ENCODE measurements around the gene ZMYND10. TPM values are rescaled to one million over a fixed set of nuclear protein-coding genes. Genes with fewer than 3 reads are reported as not detected.

ZMYND10 gene
- total RNA-seq, 1 experiment from 2014 or later, result 0.74 TPM

DNA sequence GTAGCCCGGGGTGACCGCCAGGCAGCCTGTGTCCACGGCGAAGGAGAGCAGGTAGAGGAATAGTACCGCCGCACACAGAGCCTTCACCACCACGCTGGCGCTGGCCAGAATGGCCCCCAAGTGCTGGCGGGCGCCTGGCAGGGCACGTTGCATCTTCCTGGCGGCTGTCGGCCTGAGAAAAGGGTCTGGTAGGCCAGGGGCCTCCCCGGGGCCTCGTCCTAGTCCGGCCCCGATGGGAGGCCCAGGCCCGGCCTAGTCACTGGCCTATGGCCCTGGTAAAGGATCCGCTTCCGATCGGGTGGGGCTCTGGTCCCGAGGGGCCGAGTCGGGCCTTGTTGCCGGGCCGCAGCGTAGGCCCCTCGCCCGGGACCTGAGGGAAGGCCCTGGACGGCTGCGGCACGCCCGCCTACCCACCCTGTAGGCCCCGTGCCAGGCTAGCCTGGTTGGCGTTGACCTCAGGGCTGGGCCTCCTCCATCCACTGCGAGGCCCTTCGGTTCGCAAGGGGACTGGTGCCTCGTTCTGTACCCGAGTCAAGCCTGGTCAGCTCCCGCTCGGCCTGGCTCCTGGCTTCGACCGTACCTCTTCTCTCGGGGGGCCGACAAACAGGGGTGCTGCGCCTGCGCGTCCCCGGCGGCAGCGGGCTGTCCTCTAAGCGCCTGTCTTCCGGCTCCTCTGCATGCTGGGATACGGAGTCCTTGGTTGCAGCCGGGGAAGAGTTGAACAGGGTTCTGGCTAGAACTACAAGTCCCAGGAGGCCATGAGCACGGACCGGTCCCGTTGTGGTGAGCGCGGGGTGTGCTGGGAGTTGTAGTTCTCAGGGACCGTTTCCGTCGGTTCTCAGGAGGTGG lies 13.6 kb upstream of the ZMYND10 start, which contains the start of gene TMEM115 (continued):
- TF ChIP-seq TP53 (CRISPR knock-in tag; IDR thresholded peaks at IDR 0.05), result no peak
- TF ChIP-seq SMAD3 (CRISPR knock-in tag; IDR thresholded peaks at IDR 0.05; ENCODE audit: borderline replicate concordance), result peak; percentile 48; the same call in 1 of the 2 replicates
- TF ChIP-seq, protein P1, sequence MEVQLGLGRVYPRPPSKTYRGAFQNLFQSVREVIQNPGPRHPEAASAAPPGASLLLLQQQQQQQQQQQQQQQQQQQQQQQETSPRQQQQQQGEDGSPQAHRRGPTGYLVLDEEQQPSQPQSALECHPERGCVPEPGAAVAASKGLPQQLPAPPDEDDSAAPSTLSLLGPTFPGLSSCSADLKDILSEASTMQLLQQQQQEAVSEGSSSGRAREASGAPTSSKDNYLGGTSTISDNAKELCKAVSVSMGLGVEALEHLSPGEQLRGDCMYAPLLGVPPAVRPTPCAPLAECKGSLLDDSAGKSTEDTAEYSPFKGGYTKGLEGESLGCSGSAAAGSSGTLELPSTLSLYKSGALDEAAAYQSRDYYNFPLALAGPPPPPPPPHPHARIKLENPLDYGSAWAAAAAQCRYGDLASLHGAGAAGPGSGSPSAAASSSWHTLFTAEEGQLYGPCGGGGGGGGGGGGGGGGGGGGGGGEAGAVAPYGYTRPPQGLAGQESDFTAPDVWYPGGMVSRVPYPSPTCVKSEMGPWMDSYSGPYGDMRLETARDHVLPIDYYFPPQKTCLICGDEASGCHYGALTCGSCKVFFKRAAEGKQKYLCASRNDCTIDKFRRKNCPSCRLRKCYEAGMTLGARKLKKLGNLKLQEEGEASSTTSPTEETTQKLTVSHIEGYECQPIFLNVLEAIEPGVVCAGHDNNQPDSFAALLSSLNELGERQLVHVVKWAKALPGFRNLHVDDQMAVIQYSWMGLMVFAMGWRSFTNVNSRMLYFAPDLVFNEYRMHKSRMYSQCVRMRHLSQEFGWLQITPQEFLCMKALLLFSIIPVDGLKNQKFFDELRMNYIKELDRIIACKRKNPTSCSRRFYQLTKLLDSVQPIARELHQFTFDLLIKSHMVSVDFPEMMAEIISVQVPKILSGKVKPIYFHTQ (CRISPR knock-in tag; IDR thresholded peaks at IDR 0.05), result no peak
- 0 out of 2 replicates have a peak, but pooled peaks have one; percentile 29 for TF ChIP-seq RELA (CRISPR knock-in tag; IDR thresholded peaks at IDR 0.05; ENCODE audit: borderline replicate concordance)
- TF ChIP-seq, protein P2, sequence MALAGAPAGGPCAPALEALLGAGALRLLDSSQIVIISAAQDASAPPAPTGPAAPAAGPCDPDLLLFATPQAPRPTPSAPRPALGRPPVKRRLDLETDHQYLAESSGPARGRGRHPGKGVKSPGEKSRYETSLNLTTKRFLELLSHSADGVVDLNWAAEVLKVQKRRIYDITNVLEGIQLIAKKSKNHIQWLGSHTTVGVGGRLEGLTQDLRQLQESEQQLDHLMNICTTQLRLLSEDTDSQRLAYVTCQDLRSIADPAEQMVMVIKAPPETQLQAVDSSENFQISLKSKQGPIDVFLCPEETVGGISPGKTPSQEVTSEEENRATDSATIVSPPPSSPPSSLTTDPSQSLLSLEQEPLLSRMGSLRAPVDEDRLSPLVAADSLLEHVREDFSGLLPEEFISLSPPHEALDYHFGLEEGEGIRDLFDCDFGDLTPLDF (CRISPR knock-in tag; IDR thresholded peaks at IDR 0.05), result no peak
- TF ChIP-seq, protein P3, sequence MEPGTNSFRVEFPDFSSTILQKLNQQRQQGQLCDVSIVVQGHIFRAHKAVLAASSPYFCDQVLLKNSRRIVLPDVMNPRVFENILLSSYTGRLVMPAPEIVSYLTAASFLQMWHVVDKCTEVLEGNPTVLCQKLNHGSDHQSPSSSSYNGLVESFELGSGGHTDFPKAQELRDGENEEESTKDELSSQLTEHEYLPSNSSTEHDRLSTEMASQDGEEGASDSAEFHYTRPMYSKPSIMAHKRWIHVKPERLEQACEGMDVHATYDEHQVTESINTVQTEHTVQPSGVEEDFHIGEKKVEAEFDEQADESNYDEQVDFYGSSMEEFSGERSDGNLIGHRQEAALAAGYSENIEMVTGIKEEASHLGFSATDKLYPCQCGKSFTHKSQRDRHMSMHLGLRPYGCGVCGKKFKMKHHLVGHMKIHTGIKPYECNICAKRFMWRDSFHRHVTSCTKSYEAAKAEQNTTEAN (CRISPR knock-in tag; IDR thresholded peaks at IDR 0.05), result no peak
- no peak for TF ChIP-seq ZNF416 (CRISPR knock-in tag; IDR thresholded peaks at IDR 0.05)
- TF ChIP-seq, protein P4, sequence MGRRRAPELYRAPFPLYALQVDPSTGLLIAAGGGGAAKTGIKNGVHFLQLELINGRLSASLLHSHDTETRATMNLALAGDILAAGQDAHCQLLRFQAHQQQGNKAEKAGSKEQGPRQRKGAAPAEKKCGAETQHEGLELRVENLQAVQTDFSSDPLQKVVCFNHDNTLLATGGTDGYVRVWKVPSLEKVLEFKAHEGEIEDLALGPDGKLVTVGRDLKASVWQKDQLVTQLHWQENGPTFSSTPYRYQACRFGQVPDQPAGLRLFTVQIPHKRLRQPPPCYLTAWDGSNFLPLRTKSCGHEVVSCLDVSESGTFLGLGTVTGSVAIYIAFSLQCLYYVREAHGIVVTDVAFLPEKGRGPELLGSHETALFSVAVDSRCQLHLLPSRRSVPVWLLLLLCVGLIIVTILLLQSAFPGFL (CRISPR knock-in tag; IDR thresholded peaks at IDR 0.05; ENCODE audit: borderline replicate concordance), result no peak
- no peak for TF ChIP-seq NFE2L1 (CRISPR knock-in tag; IDR thresholded peaks at IDR 0.05)
- peak; percentile 72 for TF ChIP-seq GABPB1 (CRISPR knock-in tag; IDR thresholded peaks at IDR 0.05)
- no peak for TF ChIP-seq ZNF263 (CRISPR knock-in tag; IDR thresholded peaks at IDR 0.05; ENCODE audit: low read depth)

GRCh38 chr3:50358355-50358910 lies 12.9 kb upstream of the ZMYND10 start:
- ATAC-seq (no peak), DNase-seq (ENCODE audit: low spot score) (no peak)
- Mint-ChIP-seq H3K9me3 (no peaks in the 10 kb centered on the region), H3K4me1 (peaks cover 24% of the 10 kb centered on the region), H3K27me3 (ENCODE audit: low read depth) (peaks cover 12% of the 10 kb centered on the region), H3K27ac (no peak overlapping the region; the same call in 1 of the 2 replicates), H3K36me3 (peaks cover 14% of the 10 kb centered on the region), H3K4me3 (peak overlapping the region; percentile 93)
- ChIA-PET POLR2A (no interaction called here), CTCF (no interaction called here)
- TF ChIP-seq, protein P5, sequence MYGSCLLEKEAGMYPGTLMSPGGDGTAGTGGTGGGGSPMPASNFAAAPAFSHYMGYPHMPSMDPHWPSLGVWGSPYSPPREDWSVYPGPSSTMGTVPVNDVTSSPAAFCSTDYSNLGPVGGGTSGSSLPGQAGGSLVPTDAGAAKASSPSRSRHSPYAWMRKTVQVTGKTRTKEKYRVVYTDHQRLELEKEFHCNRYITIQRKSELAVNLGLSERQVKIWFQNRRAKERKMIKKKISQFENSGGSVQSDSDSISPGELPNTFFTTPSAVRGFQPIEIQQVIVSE (CRISPR knock-in tag; IDR thresholded peaks at IDR 0.05; ENCODE audit: borderline replicate concordance), result no peak
- TF ChIP-seq ZNF219 (CRISPR knock-in tag; IDR thresholded peaks at IDR 0.05; ENCODE audit: borderline replicate concordance), result no peak
- TF ChIP-seq SMAD3 (CRISPR knock-in tag; IDR thresholded peaks at IDR 0.05; ENCODE audit: borderline replicate concordance), result no peak
- TF ChIP-seq NR3C1 (CRISPR knock-in tag; conservative IDR thresholded peaks at IDR 0.05; ENCODE audit: low read depth), result no peak
- no peak for TF ChIP-seq ZNF396 (CRISPR knock-in tag; IDR thresholded peaks at IDR 0.05; ENCODE audit: borderline replicate concordance)
- TF ChIP-seq SOX15 (CRISPR knock-in tag; IDR thresholded peaks at IDR 0.05), result no peak
- TF ChIP-seq, protein P6, sequence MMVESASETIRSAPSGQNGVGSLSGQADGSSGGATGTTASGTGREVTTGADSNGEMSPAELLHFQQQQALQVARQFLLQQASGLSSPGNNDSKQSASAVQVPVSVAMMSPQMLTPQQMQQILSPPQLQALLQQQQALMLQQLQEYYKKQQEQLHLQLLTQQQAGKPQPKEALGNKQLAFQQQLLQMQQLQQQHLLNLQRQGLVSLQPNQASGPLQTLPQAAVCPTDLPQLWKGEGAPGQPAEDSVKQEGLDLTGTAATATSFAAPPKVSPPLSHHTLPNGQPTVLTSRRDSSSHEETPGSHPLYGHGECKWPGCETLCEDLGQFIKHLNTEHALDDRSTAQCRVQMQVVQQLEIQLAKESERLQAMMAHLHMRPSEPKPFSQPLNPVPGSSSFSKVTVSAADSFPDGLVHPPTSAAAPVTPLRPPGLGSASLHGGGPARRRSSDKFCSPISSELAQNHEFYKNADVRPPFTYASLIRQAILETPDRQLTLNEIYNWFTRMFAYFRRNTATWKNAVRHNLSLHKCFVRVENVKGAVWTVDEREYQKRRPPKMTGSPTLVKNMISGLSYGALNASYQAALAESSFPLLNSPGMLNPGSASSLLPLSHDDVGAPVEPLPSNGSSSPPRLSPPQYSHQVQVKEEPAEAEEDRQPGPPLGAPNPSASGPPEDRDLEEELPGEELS (CRISPR knock-in tag; IDR thresholded peaks at IDR 0.05), result no peak
- no peak for TF ChIP-seq JAZF1 (CRISPR knock-in tag; IDR thresholded peaks at IDR 0.05)

Measured in WTC11 (cell line).